ENCODE measurements around the gene LYPD6B.

Gene LYPD6B

GRCh38 chr2:149258531-149258930 is 220.0 kb downstream of the LYPD6B start:
- DNase-seq (ENCODE audit: low spot score): no peak
- POLR2A ChIA-PET (ENCODE audit: low non-redundant PET): no interaction called here
- TF ChIP-seq CTCF (conservative IDR thresholded peaks at IDR 0.05; ENCODE audit: low read depth): no peak
- CTCF ChIA-PET: no interaction called here
- H3K27ac ChIP-seq: no peak overlapping the region

GRCh38 chr2:149259136-149259535 is 220.6 kb downstream of the LYPD6B start:
- H3K27ac ChIP-seq: no peak overlapping the region
- no peak for TF ChIP-seq CTCF (conservative IDR thresholded peaks at IDR 0.05; ENCODE audit: low read depth)
- POLR2A ChIA-PET (ENCODE audit: low non-redundant PET): no interaction called here
- DNase-seq (ENCODE audit: low spot score): no peak
- CTCF ChIA-PET: interaction anchor here (0.6 kb wide), 1 partner anchor 962 kb away, joined by 3 read pairs; no protein-coding TSS in a partner anchor

GRCh38 chr2:149261692-149262091 is 223.2 kb downstream of the LYPD6B start:
- no peak for TF ChIP-seq CTCF (conservative IDR thresholded peaks at IDR 0.05; ENCODE audit: low read depth)
- ChIA-PET CTCF (interaction anchor here (0.6 to 0.7 kb wide), 2 partner anchors 27 to 167 kb away, joined by 3 read pairs; no protein-coding TSS in a partner anchor), POLR2A (ENCODE audit: low non-redundant PET) (no interaction called here)
- DNase-seq (ENCODE audit: low spot score): no peak
- H3K27ac ChIP-seq: no peak overlapping the region
